Upper lobe of right lung (tissue), 1 donor: Measurements from ENCODE around the gene KRT39. TPM values are rescaled to one million over a fixed set of nuclear protein-coding genes. Genes with fewer than 3 reads are reported as not detected.
A peak's percentile ranks its signal among the peaks of the same experiment; 100 is the strongest.
"Not testable (repeated sequence)": the region's sequence is repeated elsewhere in the genome, so short reads cannot be mapped to it uniquely, and the experiment has no call there.

Experiments used
- ATAC-seq: fragments of 200-7000 bp; cut with Tn5 transposase; one replicate; pipeline ENCODE4 v1.9.1; 2020; ENCODE audit warnings: mild to moderate bottlenecking, moderate library complexity
- DNase-seq: peaks from one replicate; pipeline ENCODE4 v3.0.0-alpha.2; 2020
- H3K27ac ChIP-seq: fragments of 200-600 bp; one replicate; pipeline ENCODE4 v1.8.0; 2022
- H3K27me3 ChIP-seq: fragments of 200-600 bp; one replicate; pipeline ENCODE4 v1.8.0; 2022; ENCODE audit warnings: mild to moderate bottlenecking
- H3K36me3 ChIP-seq: fragments of 200-600 bp; one replicate; pipeline ENCODE4 v1.8.0; 2022
- H3K4me1 ChIP-seq: fragments of 200-600 bp; one replicate; pipeline ENCODE4 v1.8.0; 2022
- H3K4me3 ChIP-seq: fragments of 200-600 bp; one replicate; pipeline ENCODE4 v1.8.0; 2022; ENCODE audit warnings: mild to moderate bottlenecking
- H3K9me3 ChIP-seq: fragments of 200-600 bp; one replicate; pipeline ENCODE4 v1.8.0; 2022
- CTCF ChIP-seq: fragments of 200-600 bp; IDR thresholded peaks from one replicate; pipeline ENCODE4 v1.8.0; 2022; ENCODE audit warnings: antibody characterized with exemption
- intact Hi-C: fragments of 100-400 bp; cut with DNase I; formaldehyde crosslinking; loops from one replicate; pipeline ENCODE4 v1.11.0; 2022
- total RNA-seq: library from RNA; stranded (reverse); fragmentation: NEBNext Ultra II Directional; extraction: Animal tissue kit (Norgen Biotek cat#: 25700); gene quantifications from one replicate; pipeline ENCODE4 v1.2.1, GENCODE V29; 2021
- donor health status: DM: no; HTN: yes; CAD: no; lungs with severe emphysema.

Gene KRT39
- total RNA-seq, 1 donor from 2014 or later = 0.35 TPM

GRCh38 chr17:41002814-41003213 lies 36.1 kb upstream of the KRT39 start:
- intact Hi-C loops = no loop called here

GRCh38 chr17:41001795-41002194 lies 35.0 kb upstream of the KRT39 start:
- Histone ChIP-seq H3K27ac (no peak overlapping the region), H3K9me3 (no peaks in the 10 kb centered on the region), H3K36me3 (no peaks in the 10 kb centered on the region), H3K4me3 (no peak overlapping the region), H3K27me3 (no peaks in the 10 kb centered on the region), H3K4me1 (no peaks in the 10 kb centered on the region)
- intact Hi-C loops = no loop called here
- no peak for TF ChIP-seq CTCF
- ATAC-seq = no peak
- DNase-seq = no peak

More at GRCh38 chr17:41002814-41003213, 36.1 kb upstream of the KRT39 start:
- Histone ChIP-seq H3K9me3 (no peaks in the 10 kb centered on the region), H3K4me1 (no peaks in the 10 kb centered on the region), H3K36me3 (no peaks in the 10 kb centered on the region), H3K4me3 (no peak overlapping the region), H3K27ac (no peak overlapping the region), H3K27me3 (no peaks in the 10 kb centered on the region)
- no peak for DNase-seq
- TF ChIP-seq CTCF = no peak
- ATAC-seq = no peak

- ATAC-seq = peak; percentile 19
- DNase-seq, H3K9me3 ChIP-seq, H3K4me1 ChIP-seq, H3K4me3 ChIP-seq, H3K27me3 ChIP-seq, H3K27ac ChIP-seq, H3K36me3 ChIP-seq, intact Hi-C loops: not testable (repeated sequence)
Observed at GRCh38 chr17:40999563-40999962, 32.8 kb upstream of the KRT39 start, which contains the start of gene KRTAP3-2. Gene KRTAP3-2 (minus strand): TSS chr17:40999906. CDS start chr17:40999853, 53 bp downstream.

- no peaks in the 10 kb centered on the region for H3K4me1 ChIP-seq
- no peaks in the 10 kb centered on the region for H3K9me3 ChIP-seq
- H3K27me3 ChIP-seq = peaks cover 13% of the 10 kb centered on the region
- ATAC-seq (no peak), DNase-seq (no peak)
- H3K4me3 ChIP-seq = no peak overlapping the region
- intact Hi-C loops = no loop called here
- TF ChIP-seq CTCF = no peak
- H3K27ac ChIP-seq = no peak overlapping the region
- no peaks in the 10 kb centered on the region for H3K36me3 ChIP-seq
Observed at GRCh38 chr17:40997361-40997760, 30.6 kb upstream of the KRT39 start.

- Histone ChIP-seq H3K27ac (no peak overlapping the region), H3K4me3 (no peak overlapping the region), H3K9me3 (no peaks in the 10 kb centered on the region), H3K4me1 (no peaks in the 10 kb centered on the region), H3K36me3 (no peaks in the 10 kb centered on the region), H3K27me3 (peaks cover 16% of the 10 kb centered on the region)
- no peak for TF ChIP-seq CTCF
- DNase-seq (no peak), ATAC-seq (no peak)
- intact Hi-C loops = no loop called here
Observed at GRCh38 chr17:40996829-40997228, 30.1 kb upstream of the KRT39 start.

GRCh38 chr17:40995116-40995515 lies 28.4 kb upstream of the KRT39 start:
- intact Hi-C loops = no loop called here
- Histone ChIP-seq H3K27me3 (peaks cover 23% of the 10 kb centered on the region), H3K4me1 (no peaks in the 10 kb centered on the region), H3K4me3 (no peak overlapping the region), H3K36me3 (no peaks in the 10 kb centered on the region), H3K9me3 (no peaks in the 10 kb centered on the region), H3K27ac (no peak overlapping the region)
- TF ChIP-seq CTCF = no peak
- no peak for ATAC-seq
- DNase-seq = no peak
